T-helper 2 cell (primary cell): ENCODE measurements around the gene DVL2.
A peak's percentile ranks its signal among the peaks of the same experiment; 100 is the strongest.

ENCODE experiments used
- DNase-seq, 5 experiments: peaks; one replicate each; pipeline versions ENCODE4 v3.0.0 to v3.0.0-alpha.2; 2012 to 2022
- total RNA-seq, 2 donors: gene quantifications; one replicate each; lab custom pipeline; 2026; lab: John Stamatoyannopoulos, UW

The DVL2 gene
- 46.9 to 50.2 reads per million in 2 donors for total RNA-seq

- DNase-seq = peak; percentile 86 to 96 (median 90)
Measured at GRCh38 chr17:7234083-7234951, at the start of gene DVL2. TSS of gene DVL2 (minus strand) at chr17:7234517. CDS start at chr17:7234262, 255 bp downstream.

- no peak for DNase-seq
Measured at GRCh38 chr17:7283471-7284216, 49.3 kb upstream of the DVL2 start.

DNA sequence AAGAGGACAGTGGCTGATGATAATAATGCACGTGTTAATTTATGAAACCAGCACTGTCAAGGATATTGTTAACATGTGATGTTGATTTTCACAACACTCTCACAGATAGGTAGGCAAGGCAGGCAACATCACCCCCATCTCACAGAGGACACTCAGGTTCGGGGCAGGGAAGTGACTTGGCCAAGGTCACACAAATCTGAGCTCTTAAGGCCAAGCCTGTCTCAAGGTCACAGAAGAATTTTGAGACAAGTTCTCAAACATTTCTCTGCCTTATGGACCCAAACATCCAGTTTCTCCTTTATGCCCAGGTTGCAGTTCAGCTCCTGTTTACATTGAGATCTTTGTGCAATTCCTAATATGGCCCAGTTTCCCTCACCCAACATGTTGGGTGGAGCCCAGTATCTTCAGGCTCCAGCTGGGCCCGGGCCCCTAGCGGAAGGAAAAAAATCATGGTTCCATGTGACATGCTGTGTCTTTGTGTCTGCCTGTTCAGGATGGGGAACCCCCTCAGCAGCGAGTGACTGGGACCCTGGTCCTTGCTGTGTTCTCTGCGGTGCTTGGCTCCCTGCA, 48.5 kb upstream of the DVL2 start:
- DNase-seq = no peak

DNA sequence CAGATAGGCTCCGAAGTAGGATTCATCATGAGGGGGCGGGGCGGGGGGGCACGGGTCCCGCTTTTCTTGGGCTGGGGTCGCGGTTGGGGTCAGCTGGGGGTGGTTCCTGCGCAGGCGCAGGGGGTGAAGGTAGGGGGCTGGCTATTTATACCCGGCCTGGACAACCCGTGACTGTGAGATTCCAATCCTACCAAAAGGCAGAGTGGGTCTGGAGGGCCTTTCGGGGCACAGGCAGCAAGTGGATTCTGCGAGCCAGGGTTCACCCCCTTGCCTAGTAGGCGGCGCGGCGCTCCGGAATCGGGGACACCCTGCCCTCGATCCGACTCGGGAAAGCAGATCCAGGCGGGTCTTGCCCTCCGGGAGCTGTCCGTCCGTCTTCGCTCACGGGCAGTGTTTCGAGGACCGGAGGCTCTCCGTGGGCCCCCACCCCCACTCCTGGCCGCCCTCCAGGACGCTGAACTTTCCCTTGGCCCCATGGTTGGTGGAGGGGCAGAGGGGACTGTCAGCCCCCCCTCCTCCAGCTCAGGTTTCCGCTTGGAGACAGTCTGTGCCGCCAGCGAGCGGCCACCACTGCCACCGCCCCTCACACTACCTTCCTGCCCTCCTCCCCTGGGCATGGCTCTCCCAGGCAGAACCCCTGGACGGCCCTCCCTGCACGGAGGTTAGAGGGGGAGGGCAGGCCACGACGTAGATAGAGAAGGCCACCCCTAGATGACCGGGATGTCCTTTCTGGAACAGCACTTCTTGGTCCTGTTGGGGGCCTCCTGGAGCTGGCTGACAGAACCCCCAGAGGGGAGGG, 47.8 kb upstream of the DVL2 start:
- no peak for DNase-seq

GRCh38 chr17:7281074-7281952, 47.0 kb upstream of the DVL2 start, which contains the start of gene SLC2A4:
TSS of gene SLC2A4 (plus strand) at chr17:7281718. CDS start at chr17:7281935, 217 bp downstream.
- peak; percentile 61 to 86 (median 78) for DNase-seq

- peak; percentile 67 to 81 (median 78) for DNase-seq
Measured at GRCh38 chr17:7280519-7281073, 46.3 kb upstream of the DVL2 start.

GRCh38 chr17:7279448-7279847, 45.1 kb upstream of the DVL2 start:
- no peak for DNase-seq

DNA sequence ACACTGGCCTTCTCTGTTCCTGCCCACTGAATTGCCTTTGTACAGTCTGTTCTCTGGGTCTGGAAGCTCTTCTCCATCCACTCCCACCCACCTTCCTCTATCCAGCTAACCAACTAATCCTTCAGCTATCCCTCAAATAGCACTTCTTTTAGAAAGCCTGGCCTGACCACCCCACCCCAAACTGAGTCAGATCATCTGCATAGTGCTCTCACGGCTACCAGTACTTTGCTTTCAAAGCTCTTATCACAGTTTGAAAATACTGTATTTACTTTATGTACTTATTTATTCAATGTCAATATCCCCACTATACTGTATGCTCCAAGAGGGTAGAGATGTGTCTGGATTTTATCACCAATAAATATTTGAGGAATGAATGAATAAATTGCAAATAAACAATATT, 32.5 kb upstream of the DVL2 start:
- no peak for DNase-seq

- no peak for DNase-seq
Measured at GRCh38 chr17:7263801-7264078, 29.4 kb upstream of the DVL2 start.

GRCh38 chr17:7262935-7263800, 28.9 kb upstream of the DVL2 start:
- no peak for DNase-seq

- DNase-seq = no peak
Measured at GRCh38 chr17:7262192-7262934, 28.0 kb upstream of the DVL2 start, which contains the start of gene CLDN7. TSS of gene CLDN7 (minus strand) at chr17:7262478. CDS start at chr17:7262043, 435 bp downstream.

- DNase-seq = peak in 3 of 5 experiments; percentile 10 to 48 (median 22)
Measured at GRCh38 chr17:7261379-7262191, 27.3 kb upstream of the DVL2 start.

DNA sequence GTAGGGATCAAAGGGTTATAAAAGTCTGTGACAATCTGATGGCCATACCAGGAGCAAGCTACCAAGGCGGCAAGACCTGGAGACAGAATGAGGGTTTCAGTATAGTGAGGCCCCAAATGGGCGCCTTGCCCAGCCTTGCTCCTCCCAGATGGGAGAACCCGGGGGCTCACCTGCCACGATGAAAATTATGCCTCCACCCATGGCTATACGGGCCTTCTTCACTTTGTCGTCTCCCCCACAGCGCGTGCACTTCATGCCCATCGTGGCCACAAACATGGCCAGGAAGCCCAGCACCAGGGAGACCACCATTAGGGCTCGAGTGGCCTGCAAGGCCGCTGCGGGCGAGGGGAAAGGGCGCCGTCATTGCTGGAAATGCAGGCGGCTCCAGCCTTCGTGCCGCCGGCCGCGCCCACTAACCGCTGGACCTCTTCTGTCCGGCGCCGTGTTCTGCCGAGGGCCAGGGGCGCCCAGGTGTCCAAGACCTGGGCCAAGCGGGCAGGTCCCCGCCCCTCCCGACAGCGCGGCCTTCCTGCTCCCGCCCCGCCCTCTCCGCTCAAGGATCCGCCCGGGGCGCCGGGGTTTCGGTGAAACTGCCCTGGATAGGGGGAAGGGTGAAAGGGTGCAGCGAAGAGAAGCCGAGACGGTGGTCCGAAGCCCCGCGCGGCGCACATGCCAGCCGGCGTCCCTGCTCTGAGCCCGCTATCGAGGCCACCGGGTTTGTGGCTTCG, 26.5 kb upstream of the DVL2 start:
- DNase-seq = peak in 2 of 5 experiments; percentile 23 to 30

GRCh38 chr17:7260151-7260550, 25.8 kb upstream of the DVL2 start:
- no peak for DNase-seq

GRCh38 chr17:7259555-7259889, 25.2 kb upstream of the DVL2 start:
- DNase-seq = no peak

GRCh38 chr17:7258731-7259554, 24.6 kb upstream of the DVL2 start:
- DNase-seq = no peak
